IPS DF 19.7 (cell line): ENCODE measurements around the gene FCHO1.
A peak's percentile ranks its signal among the peaks of the same experiment; 100 is the strongest.
"Not testable (repeated sequence)": the region's sequence is repeated elsewhere in the genome, so short reads cannot be mapped to it uniquely, and the experiment has no call there.

Experiments used
- DNase-seq: peaks from one replicate; pipeline ENCODE4 v3.0.0-alpha.2; 2013; ENCODE audit warnings: low read depth, low spot score

The FCHO1 gene

DNA sequence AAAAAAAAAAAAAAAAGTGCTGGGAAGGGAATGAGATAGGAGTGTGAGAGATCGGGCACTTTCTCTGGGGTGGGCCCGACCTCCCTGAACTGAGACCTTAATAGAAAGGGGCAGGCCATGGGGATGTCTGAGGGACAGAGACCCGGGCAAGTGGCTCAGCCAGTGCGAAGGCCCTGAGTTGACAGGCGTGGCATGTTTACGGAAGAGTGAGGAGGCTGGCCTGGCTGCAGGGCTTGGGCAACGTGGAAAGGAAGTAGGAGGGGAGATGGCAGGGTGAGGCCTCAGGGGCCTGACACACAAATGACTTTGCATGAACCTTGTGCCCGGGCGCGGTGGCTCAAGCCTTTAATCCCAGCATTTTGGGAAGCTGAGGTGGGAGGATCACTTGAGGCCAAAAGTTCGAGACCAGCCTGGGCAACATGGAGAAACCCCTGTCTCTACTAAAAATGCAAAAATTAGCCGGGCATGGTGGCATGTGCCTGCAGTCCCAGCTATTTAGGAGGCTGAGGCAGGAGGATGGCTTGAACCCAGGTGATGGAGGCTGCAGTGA is 13.9 kb downstream of the FCHO1 start:
- no peak for DNase-seq

DNA sequence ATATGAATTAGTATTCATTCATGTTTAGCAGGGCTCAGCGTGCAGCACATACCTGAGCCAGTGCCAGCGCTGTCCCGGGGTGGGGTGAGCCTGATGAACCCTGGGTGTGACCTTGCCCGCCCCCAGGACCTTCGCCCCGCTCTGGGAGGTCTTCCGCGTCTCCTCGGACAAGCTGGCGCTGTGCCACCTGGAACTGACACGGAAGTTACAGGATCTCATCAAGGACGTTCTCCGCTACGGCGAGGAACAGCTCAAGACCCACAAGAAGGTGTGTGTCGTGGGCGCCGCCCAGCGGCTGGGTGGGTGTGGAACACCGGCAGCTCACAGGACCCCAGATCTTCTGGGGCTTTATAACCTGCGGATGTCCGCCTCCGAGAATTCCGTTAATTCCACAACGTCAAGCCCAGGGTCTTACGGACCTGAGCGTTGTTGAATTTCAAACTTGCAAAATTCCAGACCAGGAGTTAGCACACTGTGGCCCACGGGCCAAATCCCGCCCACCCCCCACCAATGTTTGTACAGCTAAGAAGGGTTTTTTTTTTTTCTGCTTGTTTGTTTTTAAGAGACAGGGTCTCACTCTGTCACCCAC is 15.4 kb downstream of the FCHO1 start:
- DNase-seq, result peak; percentile 78

GRCh38 chr19:17767559-17767958 is 16.3 kb downstream of the FCHO1 start:
- no peak for DNase-seq

- no peak for DNase-seq
Measured at GRCh38 chr19:17770613-17771012, 19.3 kb downstream of the FCHO1 start.

DNA sequence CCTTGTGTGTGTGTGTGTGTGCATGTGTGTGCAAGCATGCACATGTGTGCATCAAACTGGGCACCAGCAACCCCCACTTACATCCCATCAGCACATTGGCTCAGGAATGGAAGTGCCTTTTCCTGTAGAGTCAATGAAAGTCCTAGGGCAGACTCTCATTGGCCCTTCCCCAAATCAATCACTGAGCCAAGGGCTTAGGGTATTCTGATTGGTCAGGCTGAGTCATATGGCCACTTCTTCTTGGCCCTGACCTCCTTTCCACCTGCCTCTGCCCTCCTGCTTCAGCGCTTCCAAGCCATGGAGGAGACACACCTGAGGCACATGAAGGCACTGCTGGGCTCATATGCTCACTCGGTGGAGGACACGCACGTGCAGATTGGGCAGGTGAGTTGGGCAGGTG is 20.9 kb downstream of the FCHO1 start:
- no peak for DNase-seq

- no peak for DNase-seq
Measured at GRCh38 chr19:17775245-17775927, 24.1 kb downstream of the FCHO1 start.

DNA sequence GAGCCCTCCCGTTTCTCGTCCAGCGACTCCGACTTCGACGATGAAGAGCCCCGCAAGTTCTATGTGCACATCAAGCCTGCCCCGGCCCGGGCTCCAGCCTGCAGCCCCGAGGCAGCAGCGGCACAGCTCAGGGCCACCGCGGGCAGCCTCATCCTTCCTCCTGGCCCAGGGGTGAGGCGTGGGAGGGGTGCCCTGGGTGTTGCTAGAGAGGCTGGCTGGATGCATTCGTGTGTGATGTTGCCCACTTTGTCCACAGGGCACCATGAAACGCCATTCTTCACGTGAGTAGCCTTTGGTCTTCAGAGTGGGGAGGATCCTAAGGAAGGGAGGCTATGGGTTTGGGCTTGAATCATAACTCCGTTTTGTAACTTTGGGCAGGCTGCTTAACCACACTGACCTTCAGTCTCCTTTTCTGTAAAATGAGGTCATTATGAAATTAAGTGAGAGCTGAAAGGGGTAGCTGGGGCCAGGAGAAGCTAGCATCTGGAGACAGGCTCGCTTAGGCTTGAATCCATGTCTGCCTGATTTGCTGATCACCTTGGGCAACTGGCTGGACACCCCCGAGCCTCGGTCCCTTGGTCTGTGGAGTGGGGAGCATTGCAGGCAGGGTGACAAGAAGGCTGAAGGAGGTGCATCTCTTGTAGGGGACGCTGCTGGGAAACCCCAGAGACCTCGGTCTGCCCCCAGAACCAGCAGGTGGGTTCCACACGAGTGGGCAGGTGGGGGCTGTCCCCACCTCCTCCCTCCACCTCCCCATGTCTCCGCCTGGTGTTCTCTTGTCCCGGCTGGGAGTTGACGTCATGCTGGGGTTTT is 24.9 kb downstream of the FCHO1 start:
- no peak for DNase-seq

DNA sequence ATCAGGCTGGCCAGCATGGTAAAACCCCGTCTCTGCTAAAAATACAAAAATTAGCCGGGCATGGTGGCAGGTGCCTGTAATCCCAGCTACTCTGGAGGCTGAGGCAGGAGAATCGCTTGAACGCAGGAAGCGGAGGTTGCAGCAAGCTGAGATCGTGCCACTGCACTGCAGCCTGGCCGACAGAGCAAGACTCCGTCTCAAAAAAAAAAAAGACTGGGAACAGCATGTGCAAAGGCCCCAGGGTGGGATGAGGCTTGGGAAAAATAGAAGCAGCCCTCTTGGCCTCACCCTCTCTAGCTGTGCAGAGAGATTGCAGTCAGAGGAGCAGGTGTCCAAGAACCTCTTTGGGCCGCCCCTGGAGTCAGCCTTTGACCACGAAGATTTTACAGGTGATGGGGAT is 26.6 kb downstream of the FCHO1 start:
- not testable (repeated sequence) for DNase-seq

- no peak for DNase-seq
Measured at GRCh38 chr19:17778251-17778967, 27.1 kb downstream of the FCHO1 start.

DNA sequence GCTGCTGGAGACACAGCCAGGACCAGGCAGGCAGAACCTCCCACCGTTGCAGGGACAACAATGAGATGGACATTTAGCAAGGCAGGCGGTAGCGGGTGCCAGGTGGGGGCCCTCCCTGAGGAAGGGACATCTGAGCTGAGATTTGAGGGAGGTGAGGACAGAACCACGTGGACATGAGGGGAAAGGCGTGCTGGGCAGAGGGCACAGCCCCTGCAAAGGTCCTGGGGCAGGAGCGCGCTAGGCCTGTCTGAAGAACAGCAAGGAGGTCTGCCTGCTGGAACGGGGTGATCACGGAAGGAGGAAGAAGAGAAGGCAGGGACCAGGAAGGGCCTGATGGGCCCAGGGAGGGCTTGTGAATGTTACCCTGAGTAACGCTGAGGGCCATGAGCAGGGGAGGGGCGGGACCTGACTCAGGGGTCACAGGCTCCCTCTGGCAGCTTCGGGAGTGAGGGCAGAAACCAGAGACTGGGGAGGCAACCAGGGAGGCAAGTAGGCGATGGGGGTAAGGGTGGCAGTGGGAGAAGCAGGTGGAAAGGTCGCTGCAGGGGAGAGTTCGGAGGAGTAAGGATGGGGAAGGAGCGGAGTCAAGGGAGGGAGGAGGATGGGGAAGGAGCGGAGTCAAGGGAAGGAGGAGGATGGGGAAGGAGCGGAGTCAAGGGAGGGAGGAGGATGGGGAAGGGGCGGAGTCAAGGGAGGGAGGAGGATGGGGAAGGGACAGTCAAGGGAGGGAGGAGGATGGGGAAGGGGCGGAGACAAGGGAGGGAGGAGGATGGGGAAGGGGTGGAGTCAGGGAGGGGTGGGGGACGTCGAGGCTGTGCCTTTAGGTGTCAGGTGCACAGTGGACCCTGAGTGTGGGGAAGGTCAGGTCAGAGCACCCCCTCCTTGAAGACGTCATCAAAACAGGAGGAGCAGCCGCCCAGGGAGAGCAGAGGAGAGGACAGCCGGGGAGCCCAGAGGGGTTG is 28.0 kb downstream of the FCHO1 start:
- DNase-seq, result peak; percentile 88

DNA sequence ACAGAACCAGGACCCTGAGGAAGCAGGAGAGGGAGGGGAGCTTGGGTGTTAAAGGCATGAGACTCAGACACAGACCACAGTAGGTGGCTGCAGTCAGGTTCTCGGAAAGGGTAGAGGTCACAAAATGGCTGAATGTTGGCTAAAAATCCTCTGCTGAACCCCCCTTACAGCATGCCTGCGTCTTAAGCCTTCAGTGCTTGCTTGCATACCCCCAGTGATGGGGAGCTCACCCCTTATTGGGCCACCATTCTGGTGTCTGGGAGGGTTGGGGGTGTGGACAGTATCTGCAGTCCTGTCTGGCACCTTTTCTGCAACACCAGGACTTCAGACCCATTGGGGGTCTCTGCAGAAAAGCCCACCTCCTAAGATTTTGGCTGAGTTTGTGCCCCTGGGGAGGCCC is 29.5 kb downstream of the FCHO1 start:
- no peak for DNase-seq

DNA sequence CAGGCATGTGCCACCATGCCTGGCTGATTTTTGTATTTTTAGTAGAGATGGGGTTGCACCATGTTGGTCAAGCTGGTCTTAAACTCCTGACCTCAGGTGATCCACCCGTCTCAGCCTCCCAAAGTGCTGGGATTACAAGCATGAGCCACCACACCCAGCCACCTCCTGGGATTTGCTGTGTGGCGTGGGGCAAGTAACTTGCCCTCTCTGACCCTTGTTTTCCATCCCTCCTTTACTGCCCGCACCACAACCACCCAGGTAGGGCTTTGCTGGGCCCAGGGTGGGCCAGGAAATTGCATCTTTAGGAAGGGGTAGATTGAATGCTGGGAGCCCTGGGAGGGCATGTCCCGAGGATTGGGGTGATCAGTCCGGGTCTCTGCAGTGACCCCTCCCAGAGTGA is 32.4 kb downstream of the FCHO1 start:
- not testable (repeated sequence) for DNase-seq

DNA sequence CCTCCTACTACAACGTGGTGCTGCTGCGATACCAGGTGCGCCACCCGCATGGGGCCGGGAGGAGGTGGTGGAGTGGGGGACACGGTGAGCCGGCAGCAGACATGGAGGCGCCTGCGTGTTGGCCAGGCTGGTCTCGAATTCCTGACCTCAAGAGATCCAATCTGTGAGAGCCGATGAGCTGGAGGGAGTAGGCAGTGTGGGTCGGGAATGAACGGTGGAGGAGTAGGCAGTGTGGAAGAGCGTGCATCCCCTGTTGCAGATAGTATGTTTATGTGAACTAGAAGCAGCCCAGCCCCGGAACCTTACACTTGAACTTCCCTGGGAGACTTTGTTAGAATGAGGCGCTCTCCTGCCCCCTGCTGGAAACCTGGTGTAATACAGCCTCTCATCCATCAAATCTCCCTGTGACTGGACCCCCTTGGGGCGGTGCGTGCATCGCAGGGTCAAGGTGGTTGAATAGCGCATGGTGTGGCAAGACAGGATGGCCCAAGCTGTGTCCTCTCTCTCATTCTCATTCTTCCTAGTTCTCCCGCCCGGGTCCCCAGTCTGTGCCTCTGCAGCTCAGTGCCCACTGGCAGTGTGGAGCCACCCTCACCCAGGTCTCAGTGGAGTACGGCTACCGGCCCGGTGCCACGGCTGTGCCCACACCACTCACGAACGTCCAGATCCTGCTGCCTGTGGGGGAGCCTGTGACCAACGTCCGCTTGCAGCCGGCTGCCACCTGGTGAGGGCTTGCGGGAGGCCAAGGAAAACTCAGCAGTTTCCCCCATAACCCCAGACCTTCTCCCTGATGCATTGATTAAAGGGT is 33.1 kb downstream of the FCHO1 start:
- no peak for DNase-seq

DNA sequence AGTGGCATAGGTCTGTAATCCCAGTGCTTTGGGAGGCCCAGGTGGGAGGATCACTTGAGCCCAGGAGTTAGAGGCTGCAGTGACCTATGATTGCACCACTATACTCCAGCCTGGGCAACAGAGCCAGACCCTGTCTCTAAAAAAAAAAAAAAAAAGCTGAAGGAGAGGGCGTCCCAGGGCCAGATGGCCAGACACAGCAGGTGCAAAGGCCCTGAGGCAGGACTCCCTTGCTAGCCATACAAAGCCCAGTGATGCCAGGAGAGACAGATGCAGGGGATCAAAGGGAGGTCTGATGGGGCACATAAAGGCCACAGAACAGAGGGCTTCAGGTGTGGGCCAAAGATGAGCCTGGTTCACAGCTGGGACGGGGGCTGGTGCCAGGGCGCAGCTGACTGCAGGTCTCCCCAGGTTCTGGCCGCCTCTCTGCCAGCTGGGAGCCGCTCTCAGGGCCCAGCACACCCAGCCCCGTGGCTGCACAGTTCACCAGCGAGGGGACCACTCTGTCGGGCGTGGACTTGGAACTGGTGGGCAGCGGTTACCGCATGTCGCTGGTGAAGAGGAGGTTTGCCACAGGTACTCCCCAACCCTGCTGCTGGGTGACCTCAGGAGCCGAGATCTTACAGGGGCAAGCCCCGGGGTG is 36.1 kb downstream of the FCHO1 start:
- DNase-seq, result no peak

- no peak for DNase-seq
Measured at GRCh38 chr19:17788632-17789031, 37.4 kb downstream of the FCHO1 start.

- no peak for DNase-seq
Measured at GRCh38 chr19:17790059-17790780, 38.9 kb downstream of the FCHO1 start.

DNA sequence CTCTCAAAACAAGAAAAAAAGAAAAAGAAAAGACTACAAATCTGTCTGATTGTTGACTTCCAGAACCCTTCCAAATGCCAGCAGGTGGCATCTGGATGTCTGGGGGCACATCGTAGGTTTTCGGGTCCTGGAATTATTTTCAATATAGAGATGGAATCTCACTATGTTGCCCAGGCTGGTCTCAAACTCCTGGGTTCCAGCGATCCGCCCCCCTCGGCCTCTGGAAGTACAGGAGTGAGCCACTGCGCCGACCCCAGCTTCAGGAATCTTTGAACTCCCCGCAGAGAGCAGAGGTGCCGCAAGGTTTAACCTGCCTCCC is 43.1 kb downstream of the FCHO1 start:
- DNase-seq, result no peak

GRCh38 chr19:17794731-17795494 is 43.6 kb downstream of the FCHO1 start, which contains the start of gene B3GNT3:
Gene B3GNT3 (plus strand): TSS chr19:17795138. CDS start chr19:17807808, 12,670 bp downstream.
- DNase-seq, result no peak
